NCI-H2196 treated with DMSO at 0.1 percent for 48 hours (cell line): ENCODE data around the gene MMD2.
A peak's percentile ranks its signal among the peaks of the same experiment; 100 is the strongest.

ENCODE experiments used
- DNase-seq: peaks from one replicate; lab custom pipeline; 2025; ENCODE audit not compliant: unreplicated experiment; lab: John Stamatoyannopoulos, UW

The MMD2 gene

GRCh38 chr7:4959306-4959705 lies 319 bp upstream of the MMD2 start:
- DNase-seq, result no peak

GRCh38 chr7:4957847-4958476 lies 1.0 kb downstream of the MMD2 start:
- DNase-seq, result no peak

GRCh38 chr7:4951903-4952636 lies 6.9 kb downstream of the MMD2 start:
- DNase-seq, result no peak

GRCh38 chr7:4951304-4951703 lies 7.7 kb downstream of the MMD2 start:
- DNase-seq, result no peak

GRCh38 chr7:4948402-4948801 lies 10.6 kb downstream of the MMD2 start:
- no peak for DNase-seq

GRCh38 chr7:4945949-4946348 lies 13.0 kb downstream of the MMD2 start:
- no peak for DNase-seq

- no peak for DNase-seq
Observed at GRCh38 chr7:4944939-4945338, 14.0 kb downstream of the MMD2 start.

GRCh38 chr7:4943297-4943696 lies 15.7 kb downstream of the MMD2 start:
- no peak for DNase-seq

GRCh38 chr7:4939971-4940728 lies 18.8 kb downstream of the MMD2 start:
- DNase-seq, result no peak

GRCh38 chr7:4937411-4937810 lies 21.6 kb downstream of the MMD2 start:
- no peak for DNase-seq

- no peak for DNase-seq
Observed at GRCh38 chr7:4934419-4935025, 24.5 kb downstream of the MMD2 start.

GRCh38 chr7:4931943-4932342 lies 27.0 kb downstream of the MMD2 start:
- peak; percentile 91 for DNase-seq

GRCh38 chr7:4929005-4929404 lies 30.0 kb downstream of the MMD2 start:
- DNase-seq, result no peak

GRCh38 chr7:4928445-4928844 lies 30.5 kb downstream of the MMD2 start:
- DNase-seq, result no peak

- DNase-seq, result no peak
Observed at GRCh38 chr7:4919969-4920766, 38.8 kb downstream of the MMD2 start.

- no peak for DNase-seq
Observed at GRCh38 chr7:4916113-4916512, 42.9 kb downstream of the MMD2 start.

- no peak for DNase-seq
Observed at GRCh38 chr7:4911111-4911828, 47.7 kb downstream of the MMD2 start.

- DNase-seq, result no peak
Observed at GRCh38 chr7:4906682-4907081, 52.3 kb downstream of the MMD2 start.

GRCh38 chr7:4905171-4905570 lies 53.8 kb downstream of the MMD2 start:
- DNase-seq, result no peak

- no peak for DNase-seq
Observed at GRCh38 chr7:4904346-4904745, 54.6 kb downstream of the MMD2 start.
